GM12875 (cell line): ENCODE data around the gene CD81.

ENCODE experiments used
- H3K4me3 ChIP-seq: one replicate; pipeline ENCODE4 v1.5.1; 2011; ENCODE audit warnings: low read depth, low read length, control low read depth
- TF ChIP-seq, protein P1 (sequence below): IDR thresholded peaks from 2 replicates; pipeline ENCODE4 v1.5.1; 2011; ENCODE audit warnings: low read depth, mild to moderate bottlenecking, control low read depth, inconsistent platforms, low read length, moderate library complexity, borderline replicate concordance; ENCODE audit not compliant: insufficient read depth

The CD81 gene

DNA sequence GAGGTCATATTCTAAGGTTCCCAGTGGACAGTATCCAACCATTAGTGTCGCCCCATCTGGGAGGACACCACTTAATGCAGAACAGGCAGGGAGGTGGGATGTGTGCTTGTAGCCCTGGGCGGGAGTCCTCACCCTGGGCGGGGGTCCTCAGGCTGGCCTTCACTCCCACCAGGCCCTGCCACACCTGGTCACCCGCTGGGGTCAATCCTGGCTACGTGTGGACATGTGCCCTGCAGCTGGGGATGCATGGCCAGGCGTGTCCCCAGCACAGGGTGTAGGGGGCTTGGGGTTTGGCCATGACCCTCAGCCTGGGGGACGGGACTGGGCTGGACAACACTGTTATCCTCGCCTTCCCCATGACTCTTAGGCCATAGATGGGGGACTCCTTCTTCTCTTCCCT lies 48.4 kb downstream of the CD81 start:
- TF ChIP-seq, protein P1, sequence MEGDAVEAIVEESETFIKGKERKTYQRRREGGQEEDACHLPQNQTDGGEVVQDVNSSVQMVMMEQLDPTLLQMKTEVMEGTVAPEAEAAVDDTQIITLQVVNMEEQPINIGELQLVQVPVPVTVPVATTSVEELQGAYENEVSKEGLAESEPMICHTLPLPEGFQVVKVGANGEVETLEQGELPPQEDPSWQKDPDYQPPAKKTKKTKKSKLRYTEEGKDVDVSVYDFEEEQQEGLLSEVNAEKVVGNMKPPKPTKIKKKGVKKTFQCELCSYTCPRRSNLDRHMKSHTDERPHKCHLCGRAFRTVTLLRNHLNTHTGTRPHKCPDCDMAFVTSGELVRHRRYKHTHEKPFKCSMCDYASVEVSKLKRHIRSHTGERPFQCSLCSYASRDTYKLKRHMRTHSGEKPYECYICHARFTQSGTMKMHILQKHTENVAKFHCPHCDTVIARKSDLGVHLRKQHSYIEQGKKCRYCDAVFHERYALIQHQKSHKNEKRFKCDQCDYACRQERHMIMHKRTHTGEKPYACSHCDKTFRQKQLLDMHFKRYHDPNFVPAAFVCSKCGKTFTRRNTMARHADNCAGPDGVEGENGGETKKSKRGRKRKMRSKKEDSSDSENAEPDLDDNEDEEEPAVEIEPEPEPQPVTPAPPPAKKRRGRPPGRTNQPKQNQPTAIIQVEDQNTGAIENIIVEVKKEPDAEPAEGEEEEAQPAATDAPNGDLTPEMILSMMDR: no peak

DNA sequence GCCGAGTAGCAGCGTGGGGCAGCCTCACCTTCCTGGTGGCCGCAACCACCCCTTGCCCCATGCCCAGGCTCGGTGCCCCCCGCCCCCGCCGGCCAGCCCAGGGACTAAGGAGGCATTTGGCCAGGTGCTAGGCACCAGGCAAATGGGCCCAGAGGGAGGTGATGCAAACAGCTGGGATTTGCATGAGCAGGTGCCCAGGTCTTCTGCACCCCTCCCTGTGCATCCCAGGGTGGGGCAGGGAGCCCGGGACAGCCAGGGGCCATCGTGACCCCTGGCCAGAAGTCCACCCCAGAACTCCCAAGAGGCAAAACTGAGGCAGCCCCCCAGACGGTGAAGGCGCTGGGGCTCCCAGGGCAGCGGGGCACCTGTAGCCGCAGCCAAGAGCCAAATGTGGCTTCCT lies 49.1 kb downstream of the CD81 start:
- H3K4me3 ChIP-seq: no peak overlapping the region
- TF ChIP-seq, protein P1: no peak

More for the DNA sequence above, 48.4 kb downstream of the CD81 start:
- no peak overlapping the region for H3K4me3 ChIP-seq

GRCh38 chr11:2426826-2427521 lies 49.9 kb downstream of the CD81 start:
- no peak overlapping the region for H3K4me3 ChIP-seq
- TF ChIP-seq, protein P1: no peak

DNA sequence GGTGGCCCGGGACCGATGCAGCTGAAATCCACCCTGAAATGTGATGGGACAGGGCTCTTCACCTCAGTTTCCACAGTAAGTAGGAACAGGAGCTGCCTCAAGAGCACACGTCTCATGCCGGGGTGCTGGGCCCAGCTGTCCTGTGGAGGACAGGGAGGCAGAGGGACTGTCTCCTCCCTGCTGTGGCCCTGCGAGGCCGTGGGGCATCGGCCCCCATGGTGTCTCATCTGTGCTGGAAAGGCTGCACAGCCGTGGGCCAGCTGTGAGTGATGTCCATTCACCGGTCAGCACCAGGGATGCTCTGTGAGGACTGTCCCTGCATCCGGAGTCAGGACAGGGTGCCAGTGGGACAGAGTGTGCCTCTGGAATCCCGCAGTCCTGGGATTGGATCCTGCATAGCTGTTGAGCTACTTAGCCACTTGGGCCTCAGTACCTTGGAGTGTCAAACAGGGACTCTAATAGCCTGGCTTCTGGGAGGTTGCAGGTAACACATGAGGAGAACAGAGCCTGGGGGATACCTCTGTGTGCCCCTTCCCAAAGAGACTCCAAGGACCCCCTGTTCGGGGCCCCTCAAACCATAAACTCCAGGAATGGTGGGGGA lies 50.7 kb downstream of the CD81 start:
- H3K4me3 ChIP-seq: no peak overlapping the region

DNA sequence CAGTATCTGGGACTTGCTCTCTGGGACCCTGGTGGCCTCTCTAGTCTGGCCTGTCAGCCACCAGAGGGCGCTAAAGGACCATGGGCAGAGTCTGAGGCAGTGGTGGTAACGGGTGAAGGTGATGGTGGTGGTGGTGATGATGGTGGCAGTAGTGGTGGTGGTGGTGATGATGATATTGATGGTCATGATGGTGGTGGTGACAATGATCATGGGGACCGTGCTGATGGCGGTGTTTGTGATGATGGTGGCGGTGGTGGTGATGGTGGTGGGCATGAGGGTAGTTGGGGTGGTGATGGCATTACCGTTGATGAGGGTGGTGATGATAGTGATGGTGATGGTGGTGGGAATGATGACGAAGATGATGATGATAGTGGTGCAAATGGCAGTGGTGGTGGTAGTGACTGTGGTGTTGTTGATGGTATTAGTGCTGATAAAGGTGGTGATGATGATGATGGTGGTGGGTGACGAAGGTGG lies 51.2 kb downstream of the CD81 start:
- TF ChIP-seq, protein P1: peak; percentile 88
- H3K4me3 ChIP-seq: no peak overlapping the region

More for the DNA sequence above, 50.7 kb downstream of the CD81 start:
- TF ChIP-seq, protein P1: no peak

- H3K4me3 ChIP-seq: no peak overlapping the region
- TF ChIP-seq, protein P1: no peak
Observed at GRCh38 chr11:2431395-2431794, 54.3 kb downstream of the CD81 start.

DNA sequence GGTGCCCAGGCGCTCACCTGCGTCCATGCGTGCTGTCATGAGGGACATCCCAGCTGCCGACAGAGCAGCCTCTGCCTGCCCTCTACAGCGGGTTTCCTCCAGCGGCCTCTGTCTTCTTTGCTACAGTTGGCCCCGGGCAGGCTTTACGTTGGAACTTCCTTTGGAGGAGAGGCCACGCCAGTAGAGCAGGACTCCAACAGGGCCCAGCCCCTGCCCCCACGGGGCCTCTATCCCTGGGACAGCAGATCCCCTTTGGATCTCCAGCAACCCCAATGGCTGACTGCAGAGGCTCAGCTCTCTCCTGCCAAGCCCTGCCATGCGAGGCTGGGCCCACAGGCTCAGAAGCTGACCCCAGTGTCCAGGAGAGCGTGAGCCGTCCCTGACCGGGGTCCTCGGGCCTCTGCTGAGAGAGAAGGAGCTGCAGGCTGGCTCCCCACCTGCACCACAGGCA lies 55.1 kb downstream of the CD81 start:
- no peak overlapping the region for H3K4me3 ChIP-seq
- TF ChIP-seq, protein P1: no peak
